Left ventricle myocardium superior (tissue), 1 donor: ENCODE data around the gene ZNG1C. TPM values are rescaled to one million over a fixed set of nuclear protein-coding genes. Genes with fewer than 3 reads are reported as not detected.
"Not testable (repeated sequence)": the region's sequence is repeated elsewhere in the genome, so short reads cannot be mapped to it uniquely, and the experiment has no call there.

ENCODE experiments used
- ATAC-seq: fragments of 200-7000 bp; cut with Tn5 transposase; one replicate; pipeline ENCODE4 v1.9.1; 2020; ENCODE audit warnings: mild to moderate bottlenecking, moderate library complexity
- DNase-seq: peaks from one replicate; pipeline ENCODE4 v3.0.0-alpha.2; 2020
- intact Hi-C: fragments of 100-400 bp; cut with micrococcal nuclease; formaldehyde crosslinking; loops from one replicate; pipeline ENCODE4 v1.11.0; 2022
- total RNA-seq: library from RNA; stranded (reverse); fragmentation: NEBNext Ultra II Directional; extraction: Animal tissue kit (Norgen Biotek cat#: 25700); gene quantifications from one replicate; pipeline ENCODE4 v1.2.1, GENCODE V29; 2021
- donor health status: DM: no; HTN: yes; CAD: no; lungs with severe emphysema.

ZNG1C gene
- total RNA-seq, 1 donor from 2014 or later = 5.3 TPM

GRCh38 chr9:68336639-68337339 is 95.0 kb downstream of the ZNG1C start:
- DNase-seq, intact Hi-C loops: not testable (repeated sequence)
- peak; percentile 44 for ATAC-seq

GRCh38 chr9:68338000-68338399 is 96.2 kb downstream of the ZNG1C start:
- DNase-seq, intact Hi-C loops, ATAC-seq: not testable (repeated sequence)

GRCh38 chr9:68342265-68343025 is 100.7 kb downstream of the ZNG1C start:
- ATAC-seq = peak; percentile 89
- DNase-seq, intact Hi-C loops: not testable (repeated sequence)

GRCh38 chr9:68343242-68343641 is 101.5 kb downstream of the ZNG1C start:
- DNase-seq, intact Hi-C loops, ATAC-seq: not testable (repeated sequence)

- peak; percentile 67 for ATAC-seq
- intact Hi-C loops, DNase-seq: not testable (repeated sequence)
Observed at GRCh38 chr9:68343992-68344391, 102.2 kb downstream of the ZNG1C start.

Other genes with a start within 250 kb of the ZNG1C start
- gene FOXD4L3, start 60.9 kb downstream of the ZNG1C start, total RNA-seq = not detected
- 150 TPM for gene PGM5, start 114.6 kb downstream of the ZNG1C start, total RNA-seq